ENCODE data around the gene SCARB1. TPM values are rescaled to one million over a fixed set of nuclear protein-coding genes. Genes with fewer than 3 reads are reported as not detected.

Gene SCARB1
- total and polyA plus RNA-seq, 2 of the 13 experiments (the other 11 are each of a cell fraction or from before 2014, with no cell fraction given) = 63.4 to 160 TPM

GRCh38 chr12:124884587-124885438, 21.1 kb upstream of the SCARB1 start (continued):
- peak; percentile 64; the same call in 1 of the 2 replicates for TF ChIP-seq PRDM10 (CRISPR knock-in tag; IDR thresholded peaks at IDR 0.05; ENCODE audit: low read depth)
- TF ChIP-seq TP53 (CRISPR knock-in tag; conservative IDR thresholded peaks at IDR 0.05) = no peak
- peak; percentile 47; the same call in 1 of the 2 replicates for TF ChIP-seq KAT8 (CRISPR knock-in tag; IDR thresholded peaks at IDR 0.05)
- no peak for TF ChIP-seq ZBTB33 (CRISPR knock-in tag; IDR thresholded peaks at IDR 0.05)
- TF ChIP-seq ZNF367 (CRISPR knock-in tag; IDR thresholded peaks at IDR 0.05; ENCODE audit: borderline replicate concordance) = no peak
- no peak for TF ChIP-seq ZNF468 (CRISPR knock-in tag; IDR thresholded peaks at IDR 0.05)
- no peak for TF ChIP-seq PCBP1 (IDR thresholded peaks at IDR 0.05; ENCODE audit: borderline replicate concordance, low read depth, low read length)
- no peak for TF ChIP-seq HOXA7 (CRISPR knock-in tag; IDR thresholded peaks at IDR 0.05)
- TF ChIP-seq HNRNPH1 (optimal IDR thresholded peaks at IDR 0.05; ENCODE audit: low read depth, low read length) = no peak
- TF ChIP-seq ZMAT3 (CRISPR knock-in tag; conservative IDR thresholded peaks at IDR 0.05) = no peak
- peak; percentile 62 for TF ChIP-seq SAP130 (CRISPR knock-in tag; IDR thresholded peaks at IDR 0.05; ENCODE audit: low read depth)
- TF ChIP-seq MAFG (CRISPR knock-in tag; IDR thresholded peaks at IDR 0.05) = no peak
- no peak for TF ChIP-seq MLX (CRISPR knock-in tag; IDR thresholded peaks at IDR 0.05)
- TF ChIP-seq NFKB2 (CRISPR knock-in tag; IDR thresholded peaks at IDR 0.05; ENCODE audit: borderline replicate concordance) = 0 out of 2 replicates have a peak, but pooled peaks have one; percentile 12
- TF ChIP-seq THAP8 (CRISPR knock-in tag; IDR thresholded peaks at IDR 0.05; ENCODE audit: borderline replicate concordance) = no peak
- peak; percentile 47 for TF ChIP-seq FOXO1 (CRISPR knock-in tag; IDR thresholded peaks at IDR 0.05)
- no peak for TF ChIP-seq ZNF343 (CRISPR knock-in tag; IDR thresholded peaks at IDR 0.05)
- no peak for TF ChIP-seq ZNF501 (CRISPR knock-in tag; IDR thresholded peaks at IDR 0.05)
- peak in 1 of 2 experiments; percentile 50; a peak in 1 of 4 replicates for TF ChIP-seq POLR2A (IDR thresholded peaks at IDR 0.05; ENCODE audit: insufficient read depth in 1 of 2, low read depth in 2 of 2, low read length in 2 of 2)
- TF ChIP-seq ZNF615 (CRISPR knock-in tag; IDR thresholded peaks at IDR 0.05; ENCODE audit: borderline replicate concordance) = no peak
- peak; percentile 41 for TF ChIP-seq SRSF1 (optimal IDR thresholded peaks at IDR 0.05; ENCODE audit: low read depth, low read length)
- TF ChIP-seq RBM39 (IDR thresholded peaks at IDR 0.05; ENCODE audit: low read depth, low read length, poor library complexity, severe bottlenecking) = no peak
- TF ChIP-seq MIXL1 (CRISPR knock-in tag; IDR thresholded peaks at IDR 0.05) = no peak
